Gastrocnemius medialis (tissue), 4 donors: ENCODE measurements around the gene ARPP19.

Experiments
- CTCF ChIP-seq, 5 experiments: fragments of 450-650 bp in 3 of 5; fragments of 200-600 bp in 2 of 5; sonication (generic) in 2 of 5; IDR thresholded peaks in 4 of 5; conservative IDR thresholded peaks in 1 of 5; 1 replicate in 4 of 5; 2 replicates in 1 of 5; pipeline ENCODE4 v1.5.1; 2016 to 2019; ENCODE audit warnings: antibody characterized with exemption in 5 of 5, mild to moderate bottlenecking in 3 of 5, moderate library complexity in 3 of 5
- POLR2A ChIP-seq, 2 donors: fragments of 450-650 bp; IDR thresholded peaks; one replicate each; pipeline ENCODE4 v1.6.1; 2017; ENCODE audit warnings: antibody characterized with exemption in 2 of 2, mild to moderate bottlenecking in 2 of 2, moderate library complexity in 2 of 2

- TF ChIP-seq CTCF (IDR thresholded peaks at IDR 0.05 in 4 of 5, conservative IDR thresholded peaks at IDR 0.05 in 1 of 5), result no peak
- TF ChIP-seq POLR2A (IDR thresholded peaks at IDR 0.05), result no peak
Measured at GRCh38 chr15:52567871-52568600, 794 bp downstream of the ARPP19 start.
